Head of caudate nucleus (tissue), 42 donors: ENCODE data around the gene GRID1.
"Not testable (repeated sequence)": the region's sequence is repeated elsewhere in the genome, so short reads cannot be mapped to it uniquely, and the experiment has no call there.

Experiments used
- DNase-seq, 42 donors: peaks; one replicate each; pipeline versions ENCODE4 v3.0.0 to v3.0.0-alpha.2; 2020 to 2021; ENCODE audit warnings: mixed read lengths in 7 of 42
- intact Hi-C: fragments of 100-400 bp; cut with DNase I; formaldehyde crosslinking; loops from one replicate; pipeline ENCODE4 v1.15.0; 2022

The GRID1 gene

GRCh38 chr10:86393862-86394455, 27.4 kb upstream of the GRID1 start:
- intact Hi-C loops, result loop anchor here (10.0 kb wide), 1 partner anchor 291 kb away; no protein-coding TSS in a partner anchor

DNA sequence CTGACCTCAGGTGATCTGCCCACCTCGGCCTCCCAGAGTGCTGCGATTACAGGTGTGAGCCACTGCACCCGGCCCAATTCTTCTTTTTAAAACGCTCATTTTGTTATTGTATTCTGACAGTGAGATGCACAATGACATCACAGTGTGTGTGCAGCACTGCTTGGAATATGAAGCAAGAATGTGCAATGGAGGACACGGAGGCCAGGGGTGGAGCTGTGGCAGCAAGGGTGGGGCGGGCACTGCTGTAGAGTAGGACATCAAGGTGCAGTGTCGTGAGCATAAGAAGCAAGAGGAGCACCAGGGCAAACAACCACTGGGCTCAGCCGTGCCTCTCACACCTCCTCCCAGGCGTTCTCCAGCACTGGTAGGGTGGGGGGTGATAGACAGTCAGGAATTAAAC, 26.8 kb upstream of the GRID1 start:
- intact Hi-C loops, result loop anchor here (10.0 kb wide), 1 partner anchor 291 kb away; no protein-coding TSS in a partner anchor
- peak in 1 of 42 donors; percentile 18 for DNase-seq

More at GRCh38 chr10:86393862-86394455, 27.4 kb upstream of the GRID1 start:
- DNase-seq, result no peak

DNA sequence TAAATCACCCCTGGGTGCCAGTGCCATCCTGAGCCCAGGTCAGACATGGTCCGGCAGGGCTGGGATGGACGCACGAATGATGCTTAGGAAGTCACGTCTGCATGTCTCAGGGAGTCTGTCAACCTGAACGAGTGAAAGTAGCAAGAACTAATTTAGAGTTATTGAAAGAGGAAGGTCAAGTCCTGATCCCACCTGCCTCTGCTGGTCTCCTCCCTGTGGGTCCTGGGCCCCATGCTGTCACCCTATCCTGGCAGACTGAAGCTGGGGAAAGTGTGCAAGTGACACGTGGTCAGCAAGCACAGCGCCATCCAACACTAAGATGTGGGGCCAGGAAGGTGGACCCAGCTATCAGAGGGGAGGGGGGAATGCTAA, 26.1 kb upstream of the GRID1 start:
- intact Hi-C loops, result loop anchor here (10.0 kb wide), 1 partner anchor 292 kb away; no protein-coding TSS in a partner anchor

GRCh38 chr10:86391986-86392722, 25.6 kb upstream of the GRID1 start:
- peak in 3 of 42 donors; percentile 13 to 37 (median 19) for DNase-seq
- intact Hi-C loops, result loop anchor here (10.0 kb wide), 1 partner anchor 293 kb away; no protein-coding TSS in a partner anchor

More for the DNA sequence above, 26.1 kb upstream of the GRID1 start:
- DNase-seq, result peak in 2 of 42 donors; percentile 27 to 31

- peak in 2 of 42 donors; percentile 27 to 32 for DNase-seq
- intact Hi-C loops, result loop anchor here (10.0 kb wide), 1 partner anchor 293 kb away; no protein-coding TSS in a partner anchor
Observed at GRCh38 chr10:86391236-86391840, 24.7 kb upstream of the GRID1 start.

DNA sequence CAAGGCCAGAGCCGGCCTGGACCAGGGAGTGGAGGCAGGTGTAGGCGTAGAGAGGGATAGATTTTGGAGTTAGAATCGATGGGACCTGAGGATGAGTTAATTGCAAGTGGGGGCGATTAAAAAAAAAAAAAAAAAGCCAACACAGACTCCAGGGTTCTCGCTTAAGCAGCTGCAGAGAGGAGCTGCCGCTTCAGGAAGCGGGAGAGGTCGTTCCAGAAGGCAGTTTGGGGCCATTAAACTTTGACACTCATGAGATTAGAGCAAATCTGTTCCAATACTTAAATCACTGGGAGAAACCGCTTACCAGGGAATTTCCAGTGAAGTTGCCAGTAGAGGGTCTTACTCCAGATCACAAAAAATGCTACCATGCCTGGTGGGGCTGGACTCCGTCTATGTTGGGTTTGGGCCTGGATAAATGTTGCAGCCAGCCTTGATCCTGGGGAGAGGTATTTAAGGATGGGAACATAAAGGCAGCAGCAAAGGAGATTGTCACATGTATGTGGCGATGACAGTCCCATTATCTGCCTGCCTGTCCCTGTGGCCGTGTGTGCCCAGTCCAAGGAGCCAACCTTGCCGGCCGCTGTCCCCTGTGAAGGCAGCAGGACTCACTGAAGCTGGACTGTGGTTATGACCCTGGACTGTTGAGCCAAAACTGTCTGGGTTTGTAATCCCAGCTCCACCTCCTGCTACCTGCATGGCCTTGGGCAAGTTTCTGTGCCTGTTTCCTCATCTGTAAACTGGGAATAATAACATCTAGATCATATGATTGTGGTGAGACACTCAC, 23.9 kb upstream of the GRID1 start:
- peak in 5 of 42 donors; percentile 5 to 31 (median 27) for DNase-seq
- intact Hi-C loops, result loop anchor here (10.0 kb wide), 1 partner anchor 294 kb away; no protein-coding TSS in a partner anchor

- peak in 23 of 42 donors; percentile 12 to 66 (median 42) for DNase-seq
- intact Hi-C loops, result loop anchor here (10.0 kb wide), 1 partner anchor 295 kb away; no protein-coding TSS in a partner anchor
Observed at GRCh38 chr10:86389441-86390193, 23.0 kb upstream of the GRID1 start.

DNA sequence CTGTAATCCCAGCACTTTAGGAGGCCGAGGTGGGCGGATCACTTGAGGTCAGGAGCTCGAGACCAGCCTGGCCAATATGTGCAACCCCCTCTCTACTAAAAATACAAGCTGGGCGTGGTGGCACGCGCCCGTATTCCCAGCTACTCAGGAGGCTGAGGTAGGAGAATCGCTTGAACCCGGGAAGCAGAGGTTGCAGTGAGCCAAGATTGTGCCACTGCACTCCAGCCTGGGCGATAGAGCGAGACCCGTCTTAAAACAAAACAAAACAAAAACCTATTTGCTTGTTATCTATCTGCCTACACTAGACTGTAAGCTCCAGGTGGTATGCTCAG, 22.5 kb upstream of the GRID1 start:
- intact Hi-C loops, result not testable (repeated sequence)
- DNase-seq, result peak in 2 of 42 donors; percentile 16 to 19

- intact Hi-C loops, result no loop called here
- peak in 3 of 42 donors; percentile 28 to 40 (median 32) for DNase-seq
Observed at GRCh38 chr10:86388119-86388704, 21.6 kb upstream of the GRID1 start.

- peak in 4 of 42 donors; percentile 36 to 50 (median 39) for DNase-seq
- intact Hi-C loops, result no loop called here
Observed at GRCh38 chr10:86387178-86387794, 20.7 kb upstream of the GRID1 start.

DNA sequence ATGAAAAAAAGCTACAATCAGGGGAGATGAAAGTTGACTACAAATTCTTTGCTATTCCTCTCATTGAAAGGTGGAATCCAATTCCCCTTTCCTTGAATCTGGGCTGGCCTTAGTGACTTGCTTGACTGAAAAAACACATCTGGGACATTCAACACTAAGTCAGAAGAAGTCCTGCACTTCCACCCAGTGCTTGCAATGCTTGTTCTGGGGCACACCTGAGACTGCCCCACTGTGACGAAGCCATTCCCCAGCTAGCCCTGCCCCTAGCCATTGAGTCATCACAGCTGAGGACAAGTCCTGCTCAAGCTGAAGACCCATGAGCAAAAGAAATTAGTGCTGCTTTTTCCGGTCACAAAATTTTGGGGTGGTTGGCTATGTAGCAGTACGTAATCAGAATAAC, 19.2 kb upstream of the GRID1 start:
- intact Hi-C loops, result no loop called here
- peak in 1 of 42 donors; percentile 10 for DNase-seq

GRCh38 chr10:86377797-86378146, 11.2 kb upstream of the GRID1 start:
- intact Hi-C loops, result loop anchor here (10.0 kb wide), 1 partner anchor 383 kb away; no protein-coding TSS in a partner anchor
- peak in 7 of 42 donors; percentile 4 to 41 (median 10) for DNase-seq

- DNase-seq, result peak in 41 of 42 donors; percentile 63 to 93 (median 83)
- intact Hi-C loops, result loop anchor here (10.0 kb wide), 1 partner anchor 382 kb away; no protein-coding TSS in a partner anchor
Observed at GRCh38 chr10:86376852-86377796, 10.5 kb upstream of the GRID1 start.

- DNase-seq, result peak in 11 of 42 donors; percentile 1 to 42 (median 14)
- intact Hi-C loops, result loop anchor here (10.0 kb wide), 1 partner anchor 382 kb away; no protein-coding TSS in a partner anchor
Observed at GRCh38 chr10:86376403-86376802, 9.8 kb upstream of the GRID1 start.

- peak in 8 of 42 donors; percentile 0 to 28 (median 10) for DNase-seq
- intact Hi-C loops, result loop anchor here (10.0 kb wide), 1 partner anchor 380 kb away; no protein-coding TSS in a partner anchor
Observed at GRCh38 chr10:86375204-86375603, 8.6 kb upstream of the GRID1 start.

DNA sequence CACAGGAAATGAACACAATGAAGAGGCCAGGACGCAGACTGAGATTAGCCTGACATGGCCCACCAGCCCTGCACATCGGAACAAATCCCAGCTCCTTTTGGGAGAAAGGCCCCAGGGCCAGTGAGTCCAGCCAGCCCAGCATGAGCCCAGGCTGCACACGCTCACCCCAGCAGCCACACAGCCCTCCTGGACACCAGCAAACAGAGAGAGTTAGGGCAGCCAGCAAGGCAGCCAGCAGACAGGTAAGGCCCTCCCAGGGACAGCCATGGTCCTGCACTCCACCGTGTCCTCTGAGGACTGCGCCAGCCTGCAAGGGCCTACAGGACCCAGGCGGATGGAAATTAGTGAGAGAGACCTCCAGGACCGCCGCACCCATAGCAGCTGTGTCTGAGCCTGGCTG, 8.1 kb upstream of the GRID1 start:
- intact Hi-C loops, result loop anchor here (10.0 kb wide), 1 partner anchor 380 kb away; no protein-coding TSS in a partner anchor
- DNase-seq, result peak in 10 of 42 donors; percentile 2 to 34 (median 14)
